Measurements from ENCODE around the gene MAP2K4.
"Not testable (repeated sequence)": the region's sequence is repeated elsewhere in the genome, so short reads cannot be mapped to it uniquely, and the experiment has no call there.

MAP2K4 gene

DNA sequence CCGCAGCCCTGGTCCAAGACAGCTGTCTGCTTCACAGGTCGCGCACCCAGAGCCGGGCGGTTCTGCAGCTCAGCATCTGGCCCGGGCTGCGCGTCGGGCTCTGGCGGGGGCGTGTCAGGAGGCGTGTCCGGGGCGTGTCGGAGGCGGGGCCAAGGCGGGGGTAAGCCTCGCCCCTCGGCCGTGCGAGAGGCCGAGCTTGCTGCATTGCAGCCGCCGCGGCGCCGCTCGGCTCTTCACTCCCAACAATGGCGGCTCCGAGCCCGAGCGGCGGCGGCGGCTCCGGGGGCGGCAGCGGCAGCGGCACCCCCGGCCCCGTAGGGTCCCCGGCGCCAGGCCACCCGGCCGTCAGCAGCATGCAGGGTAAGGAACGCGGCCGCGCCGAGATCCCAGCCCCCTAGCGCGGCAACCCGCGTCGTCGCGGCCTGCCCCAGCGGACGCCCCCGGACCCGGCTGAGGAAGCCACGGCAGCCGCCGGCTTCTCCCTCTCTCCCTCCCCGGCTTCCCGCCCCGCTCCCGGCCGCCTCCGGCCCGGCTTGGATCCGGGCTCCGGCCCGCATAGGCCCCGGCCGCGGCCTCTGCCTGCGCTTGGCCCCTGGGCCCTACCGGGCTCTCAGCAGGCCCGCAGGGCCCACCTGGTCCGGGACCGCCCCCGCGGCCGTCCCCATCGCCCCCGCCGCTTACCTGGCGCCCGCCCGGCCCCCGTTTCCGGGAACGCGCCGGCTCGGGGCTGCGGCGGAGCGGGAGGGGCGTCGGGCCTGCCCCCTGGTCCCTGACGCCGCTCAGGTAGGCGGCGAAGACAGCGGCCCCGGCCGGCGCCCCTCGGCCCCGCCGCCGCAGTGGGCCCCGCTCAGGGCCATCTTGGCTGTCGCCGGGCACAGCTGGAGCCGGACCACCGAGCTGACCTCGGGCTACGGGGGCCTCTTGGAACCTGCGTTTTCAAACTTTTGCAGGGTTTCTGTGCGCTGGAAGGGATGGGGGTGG lies at the start of gene MAP2K4:
Gene MAP2K4, plus strand, starts transcription at position 236 of the 981 bp plus-strand sequence. Its CDS starts 10 bp downstream, at position 246.
- peak; percentile 89 to 91 for DNase-seq (ENCODE audit: low read depth in 2 of 2)

DNA sequence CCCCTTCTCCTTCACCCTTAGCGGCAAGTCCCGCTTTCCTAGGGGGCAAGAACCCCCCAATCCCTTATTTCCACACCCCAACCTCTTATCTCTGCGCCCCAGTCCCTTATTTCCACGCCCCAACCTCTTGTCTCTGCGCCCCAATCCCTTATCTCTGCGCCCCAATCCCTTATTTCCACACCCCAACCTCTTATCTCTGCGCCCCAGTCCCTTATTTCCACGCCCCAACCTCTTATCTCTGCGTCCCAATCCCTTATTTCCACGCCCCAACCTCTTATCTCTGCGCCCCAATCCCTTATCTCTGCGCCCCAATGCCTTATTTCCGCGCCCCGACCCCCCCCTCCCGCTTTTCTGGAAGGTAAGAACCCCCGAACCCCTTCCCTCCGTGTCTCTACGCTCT lies 47.9 kb upstream of the MAP2K4 start:
- not testable (repeated sequence) for DNase-seq (ENCODE audit: low read depth in 2 of 2)

DNA sequence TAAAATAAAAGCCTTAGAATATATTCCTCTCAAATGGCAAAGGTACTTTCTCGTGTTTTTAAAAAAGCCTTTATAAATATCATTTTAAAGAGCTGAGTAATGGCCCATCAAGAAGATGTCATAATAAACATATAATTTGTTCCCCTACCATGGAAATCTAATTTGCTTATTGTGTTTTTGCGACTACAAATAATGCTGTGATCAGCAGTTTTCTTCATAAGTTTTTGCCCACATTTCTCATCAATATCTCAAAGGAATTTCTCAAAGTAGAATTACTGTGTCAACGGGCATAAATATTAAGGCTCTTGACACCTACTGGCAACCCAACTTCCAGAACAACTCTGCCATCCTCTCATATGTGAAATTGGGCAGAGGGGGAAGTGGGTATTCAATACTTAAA lies 40.9 kb upstream of the MAP2K4 start:
- DNase-seq (ENCODE audit: low read depth in 2 of 2), result no peak

DNA sequence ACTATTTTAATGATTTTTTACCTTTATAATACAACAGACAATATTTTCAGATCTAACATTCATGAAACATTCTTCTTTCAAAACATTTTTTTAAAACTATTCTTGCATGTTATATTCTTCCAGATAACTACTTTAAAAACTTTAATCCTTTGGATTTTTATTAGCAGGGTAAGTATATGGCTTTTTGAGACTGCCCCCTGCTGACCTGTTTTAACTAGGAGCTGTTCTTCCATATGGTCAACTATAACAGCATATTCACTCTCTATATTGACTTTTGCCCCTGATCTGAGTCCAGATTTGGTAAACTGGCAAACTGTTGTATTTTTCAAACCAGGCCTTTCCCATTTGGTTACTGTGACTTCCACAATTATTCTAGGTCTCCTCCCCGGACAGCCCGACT lies 39.9 kb upstream of the MAP2K4 start:
- no peak for DNase-seq (ENCODE audit: low read depth in 2 of 2)

DNA sequence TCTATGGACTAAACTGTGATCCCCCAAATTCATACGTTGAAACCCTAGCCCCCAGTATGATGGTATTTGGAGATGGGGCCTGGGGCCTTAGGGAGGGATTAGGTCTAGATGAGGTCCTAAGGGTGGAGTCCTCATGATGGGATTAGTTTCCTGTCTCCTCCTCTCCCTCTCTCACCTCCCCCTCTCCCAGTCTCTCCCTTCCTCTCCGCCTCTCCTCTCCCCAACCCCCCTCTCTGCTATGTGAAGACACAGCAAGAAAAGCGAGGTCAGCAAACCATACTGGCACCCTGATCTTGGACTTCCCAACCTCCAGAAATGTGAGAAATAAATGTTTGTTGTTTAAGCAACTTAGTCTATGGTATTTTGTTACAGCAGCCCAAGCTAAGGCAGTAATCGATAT lies 38.8 kb upstream of the MAP2K4 start:
- no peak for DNase-seq (ENCODE audit: low read depth in 2 of 2)

DNA sequence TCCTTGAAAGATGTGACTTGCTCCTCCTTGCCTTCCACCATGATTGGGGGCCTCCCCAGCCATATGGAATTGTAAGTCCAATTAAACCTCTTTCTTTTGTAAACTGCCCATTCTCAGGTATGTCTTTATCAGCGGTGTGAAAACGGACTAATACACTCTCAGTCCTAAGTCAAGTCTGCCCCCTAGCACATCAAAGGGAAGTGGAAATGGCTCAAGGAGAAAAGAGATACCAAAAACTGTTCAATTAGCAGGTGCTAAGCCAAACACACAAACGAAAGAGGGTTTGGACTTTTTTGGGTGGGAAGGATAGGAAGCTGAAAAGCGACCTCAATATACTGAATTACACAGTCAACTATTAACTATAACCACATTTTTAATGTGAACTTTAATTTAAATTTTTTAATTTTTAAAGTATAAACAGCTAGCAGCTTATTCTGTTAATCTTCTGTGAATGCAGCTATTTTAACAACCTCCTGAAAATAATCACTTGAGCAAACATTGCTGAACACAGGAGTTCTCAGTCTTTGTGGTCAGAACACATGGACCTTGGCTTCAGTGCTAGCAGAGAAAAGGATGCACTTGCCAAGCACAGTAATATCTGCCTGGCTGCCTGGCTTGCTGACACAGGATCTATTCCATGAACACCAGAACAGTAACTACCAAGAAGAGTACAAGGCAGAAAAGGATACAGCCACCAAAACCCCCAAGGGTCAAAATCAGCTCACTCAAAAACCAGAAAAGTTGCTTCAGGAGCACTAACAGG lies 34.3 kb upstream of the MAP2K4 start:
- DNase-seq (ENCODE audit: low read depth in 2 of 2), result no peak

DNA sequence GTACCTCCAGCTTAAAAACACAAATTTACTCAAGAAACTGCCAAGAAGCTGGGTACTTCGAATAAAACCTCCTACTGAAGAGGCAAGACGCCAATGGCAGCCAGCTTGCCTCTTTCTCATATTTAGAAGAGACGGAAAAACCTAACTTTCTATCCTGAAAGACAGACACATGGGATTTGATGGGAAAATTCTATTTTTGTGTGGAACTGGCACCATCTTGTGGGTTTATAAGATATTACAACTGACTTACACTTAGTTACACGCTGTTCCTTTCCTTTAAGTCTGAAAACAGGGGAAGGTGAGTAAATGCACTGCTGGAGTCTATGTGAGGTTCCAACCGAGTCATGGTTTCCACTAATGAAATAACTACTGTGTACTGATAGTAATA lies 33.7 kb upstream of the MAP2K4 start:
- DNase-seq (ENCODE audit: low read depth in 2 of 2), result no peak

DNA sequence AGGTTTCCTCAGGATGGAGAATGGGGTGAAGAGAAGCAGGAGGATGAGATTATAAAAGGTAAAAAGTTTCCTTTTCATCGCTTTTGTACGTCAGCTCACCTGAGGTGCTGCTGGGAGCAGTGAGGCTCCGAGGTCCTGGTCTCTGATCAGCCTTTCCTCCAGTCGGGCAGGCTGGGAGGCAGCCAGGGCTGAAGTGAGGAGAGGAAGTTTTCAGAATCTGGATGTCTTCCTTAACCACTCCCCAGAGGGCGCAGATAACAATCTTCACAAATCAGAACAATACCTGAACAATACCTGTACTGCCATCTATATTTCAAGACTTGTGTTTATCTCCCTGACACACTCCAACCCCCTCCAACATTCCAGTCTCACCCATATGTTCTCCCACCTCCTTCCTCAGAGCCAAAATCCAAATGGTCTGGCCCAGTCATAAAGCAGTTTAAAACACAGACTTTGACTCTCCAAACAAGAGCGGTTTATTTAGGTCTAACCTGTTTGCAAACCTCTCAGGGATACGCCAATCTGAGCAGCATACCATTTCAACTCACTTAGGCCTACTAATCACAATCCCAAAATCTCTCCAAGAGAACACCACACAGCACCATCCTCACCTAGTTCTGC lies 30.2 kb upstream of the MAP2K4 start:
- DNase-seq (ENCODE audit: low read depth in 2 of 2), result no peak

DNA sequence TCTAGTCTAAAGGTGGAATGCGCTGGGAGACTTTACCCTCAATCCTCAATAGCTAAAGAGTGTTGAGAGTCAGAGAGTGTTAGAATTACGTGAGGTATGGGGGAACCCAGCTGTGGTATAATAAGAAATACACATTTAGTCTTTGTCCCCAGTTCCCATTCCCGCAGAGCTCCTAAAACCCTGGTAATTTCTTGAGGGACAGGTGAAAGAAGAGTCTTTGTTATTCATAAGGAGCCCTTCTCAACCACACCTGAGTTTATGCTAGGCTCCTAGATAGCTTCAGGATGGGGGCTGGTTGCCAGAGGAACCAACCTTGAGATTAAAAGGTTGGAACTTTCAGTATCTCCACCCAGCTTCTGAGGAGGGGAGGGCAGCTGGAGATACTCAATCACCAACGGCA lies 29.2 kb upstream of the MAP2K4 start:
- DNase-seq (ENCODE audit: low read depth in 2 of 2), result no peak

DNA sequence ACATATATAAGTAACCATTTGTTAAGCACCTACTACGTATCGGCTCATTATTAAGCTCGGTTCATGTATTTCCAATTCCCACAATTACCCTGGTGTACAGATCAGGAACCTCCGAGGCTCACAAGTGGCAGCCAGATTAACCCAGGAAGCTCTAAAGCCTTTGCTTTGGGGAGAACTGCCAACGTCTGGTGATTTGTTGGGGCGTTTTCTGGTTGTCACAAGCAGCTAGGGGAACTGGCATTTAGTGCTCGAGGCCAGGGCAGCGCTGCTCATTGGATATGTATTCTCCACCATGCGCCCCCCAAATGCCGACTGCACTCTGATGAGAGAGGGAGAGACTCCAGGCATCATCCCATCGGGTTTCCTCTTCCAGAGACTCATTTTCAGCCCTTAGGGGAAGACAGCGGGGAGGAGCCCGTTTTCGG lies 23.9 kb upstream of the MAP2K4 start:
- DNase-seq (ENCODE audit: low read depth in 2 of 2), result peak in 1 of 2 experiments; percentile 20

DNA sequence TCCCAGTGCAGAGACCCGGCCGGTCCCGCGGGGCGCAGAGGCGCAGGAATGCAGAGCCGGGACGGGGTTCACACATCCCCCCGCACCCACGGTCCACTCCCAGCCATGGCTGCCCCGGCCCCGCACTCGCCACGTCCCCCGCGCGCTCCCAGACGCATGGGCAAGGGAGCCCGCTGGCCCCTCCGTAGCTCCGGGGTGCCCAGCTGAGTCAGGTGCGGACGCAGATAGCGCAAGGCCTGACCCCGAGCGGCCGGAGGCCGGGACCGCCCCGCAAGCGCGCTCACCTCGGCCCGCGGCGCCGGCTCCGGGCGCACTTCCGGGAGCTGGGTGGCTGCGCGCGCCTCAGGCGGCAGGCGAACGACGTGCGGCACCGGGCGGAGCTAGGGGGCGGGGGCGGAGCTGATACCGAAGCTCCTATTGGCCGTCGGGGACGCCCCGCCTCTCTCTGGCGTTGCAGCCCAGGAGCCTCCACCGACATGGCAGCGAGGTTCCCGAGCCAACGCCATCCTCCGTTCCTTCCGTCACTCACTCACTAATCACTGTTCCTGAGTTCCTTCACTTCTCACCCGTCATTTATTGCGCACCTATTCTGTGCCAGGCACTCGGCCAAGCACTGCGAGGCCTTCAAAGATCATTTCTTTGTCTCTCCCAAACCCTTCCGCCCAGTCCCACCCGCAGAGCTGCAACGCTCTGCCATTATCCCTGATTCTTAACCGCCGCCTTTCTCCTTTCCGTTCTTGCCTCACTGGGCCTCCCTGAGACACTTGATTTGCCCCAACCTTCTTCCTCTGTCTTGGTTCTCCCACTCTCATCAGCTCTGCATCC lies 23.3 kb upstream of the MAP2K4 start, which contains the start of gene ZNF18:
Gene ZNF18, minus strand, starts transcription at position 329 of the 825 bp plus-strand sequence. CDS start 4,646 bp downstream, outside the sequence.
- DNase-seq (ENCODE audit: low read depth in 2 of 2), result peak; percentile 89 to 93

DNA sequence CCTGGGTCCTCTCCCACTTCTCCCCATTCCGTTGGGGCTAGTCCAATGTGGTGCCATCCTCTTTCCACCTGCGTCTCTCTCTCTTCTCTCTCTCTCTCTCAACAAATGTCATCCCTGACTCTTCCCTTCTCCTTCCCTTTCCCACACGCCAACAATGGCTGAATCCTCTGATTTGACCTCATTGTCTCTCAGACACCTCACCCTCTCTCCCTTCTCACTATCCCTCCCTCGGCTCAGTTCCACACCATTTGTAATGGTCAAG lies 22.8 kb upstream of the MAP2K4 start:
- DNase-seq (ENCODE audit: low read depth in 2 of 2), result no peak

DNA sequence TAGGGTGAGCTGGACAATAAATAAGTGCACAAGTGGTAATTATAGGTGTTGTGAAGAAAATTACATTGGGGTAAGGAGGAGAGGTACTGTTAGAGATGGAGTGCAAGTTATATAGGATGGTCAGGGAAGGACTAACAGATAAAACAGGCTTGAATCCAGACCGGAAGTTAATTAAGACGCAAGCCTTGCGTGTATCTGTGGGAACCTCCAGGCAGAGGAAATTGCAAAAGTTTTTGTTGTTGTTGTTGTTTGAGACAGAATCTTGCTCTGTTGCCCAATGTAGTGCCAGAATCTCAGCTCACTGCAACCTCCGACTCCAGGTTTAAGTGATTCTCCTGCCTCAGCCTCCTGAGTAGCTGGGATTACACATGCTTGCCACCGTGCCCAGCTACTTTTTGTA lies 21.0 kb upstream of the MAP2K4 start:
- DNase-seq (ENCODE audit: low read depth in 2 of 2), result no peak

DNA sequence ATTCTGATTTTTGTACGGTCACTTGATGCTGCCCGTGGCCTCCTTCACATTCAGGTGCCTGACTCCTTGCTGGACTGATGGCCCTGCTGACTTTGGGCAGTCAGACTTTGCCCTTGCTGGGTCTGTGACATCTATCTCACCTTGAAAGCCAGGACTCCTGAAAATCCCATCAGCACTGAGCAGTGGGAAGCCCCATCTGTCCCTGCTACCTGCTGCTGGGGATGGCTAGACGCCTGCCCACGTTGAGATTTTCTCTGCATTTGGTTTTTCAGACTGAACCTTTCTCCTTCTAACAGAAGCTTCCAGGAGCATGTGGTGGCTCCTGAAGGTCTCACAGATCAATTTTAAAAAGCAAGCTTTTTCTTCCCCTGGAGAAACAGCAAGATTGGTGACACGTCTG lies 13.2 kb upstream of the MAP2K4 start:
- no peak for DNase-seq (ENCODE audit: low read depth in 2 of 2)

DNA sequence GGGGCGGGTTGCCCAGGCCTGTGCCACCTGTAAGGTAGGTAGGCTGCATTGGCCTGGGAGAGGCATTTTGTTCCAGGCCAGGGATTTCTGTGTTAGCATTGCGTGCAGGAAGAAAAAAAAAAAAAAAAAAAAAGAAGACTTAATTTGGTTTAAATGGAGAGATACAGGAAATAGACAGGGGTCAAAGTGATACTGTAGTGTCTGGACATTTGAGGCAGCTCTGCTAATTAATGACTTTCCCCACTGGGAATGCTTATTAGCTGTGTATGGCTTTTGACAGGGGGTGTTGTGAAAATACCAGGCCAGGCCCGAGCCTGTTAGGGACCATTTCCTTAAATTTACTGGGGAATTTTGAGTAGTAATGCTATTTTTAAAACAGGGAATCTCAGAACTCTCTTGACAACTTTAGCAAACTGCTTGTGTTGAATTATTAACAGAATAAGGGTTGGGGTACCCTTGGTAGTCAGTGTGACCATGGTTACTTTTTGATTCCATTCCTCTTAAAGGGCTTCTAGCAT lies 1.0 kb downstream of the MAP2K4 start:
- DNase-seq (ENCODE audit: low read depth in 2 of 2), result no peak

DNA sequence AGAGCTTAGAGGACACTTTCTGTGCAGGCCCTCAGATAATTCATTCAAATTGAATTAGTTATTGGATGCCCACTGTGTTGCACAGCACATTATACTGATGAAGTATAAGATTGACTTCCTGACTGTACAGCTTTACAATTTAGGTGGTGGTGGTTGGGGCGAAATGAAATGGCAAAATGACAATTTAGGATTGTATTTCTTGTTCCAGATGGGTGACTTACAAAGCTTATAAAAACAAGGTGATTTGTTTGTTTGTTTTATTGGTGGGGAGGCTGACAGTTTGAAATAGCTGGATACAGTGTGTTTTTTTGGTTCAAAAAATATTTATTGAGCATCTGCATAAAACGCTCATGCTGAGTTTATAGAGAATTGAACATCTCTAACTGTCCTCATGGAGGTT lies 1.6 kb downstream of the MAP2K4 start:
- no peak for DNase-seq (ENCODE audit: low read depth in 2 of 2)

DNA sequence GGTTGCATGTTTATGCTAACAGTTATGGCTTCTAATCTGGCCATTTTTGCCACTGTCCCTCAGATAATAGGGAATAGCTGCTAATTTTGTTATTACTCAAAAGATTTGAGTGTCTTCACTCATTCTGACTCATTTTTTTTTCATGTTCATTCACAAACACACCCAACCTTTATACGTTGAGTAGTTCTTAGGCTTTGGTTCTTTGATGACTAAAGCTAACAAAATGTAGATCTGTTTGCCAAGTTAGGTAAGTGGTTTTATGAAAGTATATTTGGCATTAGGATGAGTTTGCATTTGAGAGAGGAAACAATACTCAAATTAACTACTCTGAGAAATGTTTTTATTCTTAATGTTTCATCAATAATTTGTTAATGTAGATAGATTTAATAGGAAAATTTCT lies 3.6 kb downstream of the MAP2K4 start:
- no peak for DNase-seq (ENCODE audit: low read depth in 2 of 2)

DNA sequence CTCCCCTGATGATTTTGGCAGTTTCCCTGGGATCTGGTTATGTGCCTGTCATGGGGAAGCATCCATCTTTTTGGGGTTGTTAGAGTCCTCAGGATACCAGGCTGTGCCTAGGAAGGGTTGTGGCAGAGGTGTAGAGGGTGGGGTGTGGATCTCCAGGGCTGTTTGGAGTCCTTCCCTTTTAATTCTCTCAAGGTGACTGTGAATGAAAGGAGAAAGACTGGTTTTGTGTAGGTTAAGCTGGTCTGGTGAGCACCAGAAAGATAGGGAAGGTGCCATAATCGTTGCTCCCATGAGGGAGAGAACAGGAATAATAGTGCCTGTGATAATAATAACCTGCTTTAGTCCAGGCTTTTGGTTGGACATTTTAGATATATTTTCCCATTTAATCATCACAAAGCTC lies 7.0 kb downstream of the MAP2K4 start:
- DNase-seq (ENCODE audit: low read depth in 2 of 2), result no peak

DNA sequence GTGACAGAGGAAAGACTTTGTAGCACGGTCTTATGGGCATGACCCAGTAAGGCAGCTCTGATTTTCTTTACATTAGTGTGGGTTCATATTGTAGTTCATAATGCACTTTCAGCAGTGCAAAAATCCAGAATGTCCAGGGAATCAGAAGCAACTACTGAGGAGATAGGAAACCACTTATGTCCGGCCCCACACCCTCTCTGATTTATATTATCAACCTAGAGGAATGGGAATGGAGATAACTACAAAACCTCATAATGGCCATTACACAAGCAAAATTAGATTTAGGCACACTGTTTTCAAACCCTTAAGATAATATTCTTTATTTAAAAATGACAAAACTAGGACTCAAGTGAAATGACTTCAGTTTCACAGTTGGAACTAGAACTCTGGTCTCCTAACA lies 7.9 kb downstream of the MAP2K4 start:
- DNase-seq (ENCODE audit: low read depth in 2 of 2), result no peak

DNA sequence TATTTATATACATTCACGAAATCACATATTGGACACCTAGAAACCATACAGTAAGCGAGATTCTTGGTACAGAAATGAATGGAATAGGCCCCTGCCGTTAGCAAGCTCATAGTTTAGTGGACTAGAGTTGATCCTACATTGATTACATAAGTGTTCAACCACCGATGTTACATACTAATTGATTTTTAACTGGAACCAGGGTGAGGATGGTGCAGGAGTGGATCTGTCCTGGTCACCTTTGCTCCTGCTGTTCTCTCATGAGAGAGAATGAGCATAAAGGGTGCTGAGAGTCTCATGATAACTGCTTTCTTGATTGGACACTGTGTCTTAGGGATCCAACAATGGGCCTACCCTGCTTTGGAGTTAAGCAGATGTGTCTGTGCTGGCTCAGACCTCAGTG lies 13.9 kb downstream of the MAP2K4 start:
- DNase-seq (ENCODE audit: low read depth in 2 of 2), result no peak

DNA sequence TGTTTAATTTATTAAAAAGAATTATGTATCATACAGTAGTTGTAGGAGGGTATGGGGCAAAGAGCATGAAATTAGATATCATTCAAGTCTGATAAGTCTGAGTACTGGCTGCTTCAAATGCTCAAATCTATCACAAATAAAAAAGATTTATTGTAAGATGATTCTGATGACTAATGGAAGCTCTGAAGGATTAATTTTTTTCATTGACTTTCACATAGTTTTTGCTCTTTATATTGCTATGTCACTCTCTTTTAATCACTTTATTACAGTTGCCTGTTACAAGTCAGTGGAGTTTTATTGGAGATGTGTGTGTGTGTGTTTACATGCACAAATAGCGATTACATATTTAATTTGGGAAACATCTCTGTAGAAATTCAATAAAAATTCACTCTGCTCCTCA lies 15.0 kb downstream of the MAP2K4 start:
- DNase-seq (ENCODE audit: low read depth in 2 of 2), result no peak
